Esophagus (tissue), 2 donors: Measurements from ENCODE around the gene CCIN. TPM values are rescaled to one million over a fixed set of nuclear protein-coding genes. Genes with fewer than 3 reads are reported as not detected.

Source experiments
- H3K27ac ChIP-seq, 2 donors: one replicate each; pipeline ENCODE4 v1.5.1; 2013; ENCODE audit warnings: low read depth in 2 of 2, mild to moderate bottlenecking in 2 of 2, inconsistent platforms in 1 of 2, low read length in 1 of 2, moderate library complexity in 1 of 2
- H3K27me3 ChIP-seq, 2 donors: one replicate each; pipeline ENCODE4 v1.6.1; 2013; ENCODE audit warnings: low read length in 2 of 2, control low read depth in 1 of 2, mild to moderate bottlenecking in 1 of 2; ENCODE audit not compliant: insufficient read depth in 2 of 2, control insufficient read depth in 1 of 2
- H3K36me3 ChIP-seq, 2 donors: one replicate each; pipeline ENCODE4 v1.6.1; 2013; ENCODE audit warnings: low read length in 1 of 2; ENCODE audit not compliant: control insufficient read depth in 2 of 2, insufficient read depth in 2 of 2
- H3K4me1 ChIP-seq, 2 donors: one replicate each; pipeline ENCODE4 v1.6.1; 2013; ENCODE audit warnings: low read length in 1 of 2; ENCODE audit not compliant: control insufficient read depth in 2 of 2, insufficient read depth in 2 of 2
- H3K4me3 ChIP-seq, 2 donors: one replicate each; pipeline ENCODE4 v1.5.1; 2013; ENCODE audit warnings: low read length in 2 of 2, mild to moderate bottlenecking in 2 of 2, low read depth in 1 of 2, moderate library complexity in 1 of 2
- H3K9me3 ChIP-seq, 2 donors: one replicate each; pipeline ENCODE4 v1.6.1; 2013; ENCODE audit warnings: mild to moderate bottlenecking in 2 of 2, low read depth in 1 of 2, low read length in 1 of 2, moderate library complexity in 1 of 2; ENCODE audit not compliant: control insufficient read depth in 2 of 2, insufficient read depth in 1 of 2
- WGBS, 2 donors: extraction: QIAGEN DNeasy Blood & Tissue Kit; methylation state at CpG; one replicate each; pipeline ENCODE4 v1.1.7; 2013; 5-methylcytosine and 5-hydroxymethylcytosine counted together
- polyA plus RNA-seq, 2 donors: library from polyadenylated mRNA; stranded (reverse); fragments of 200-250 nt; gene quantifications; one replicate each; pipeline ENCODE4 v1.2.3, GENCODE V29; 2013
- donor health status: healthy with polysubstance abuse.
- donor health status: Bipolar disorder and iron deficiency.

CCIN gene
- not detected for polyA plus RNA-seq

GRCh38 chr9:36169166-36169565 lies at the start of gene CCIN:
Gene CCIN, plus strand, starts transcription at chr9:36169388. Its CDS starts 115 bp downstream, at chr9:36169503.
- H3K27ac ChIP-seq = no peak within 1 kb of the TSS
- H3K27me3 ChIP-seq = no peaks in the 10 kb centered on the region
- no peak within 1 kb of the TSS for H3K4me3 ChIP-seq
- H3K4me1 ChIP-seq = no peaks in the 10 kb centered on the region
- no peaks in the 10 kb centered on the region for H3K9me3 ChIP-seq
- 88 to 92% methylated on average over 6 of the region's 6 CpGs for WGBS, 2 donors
- H3K36me3 ChIP-seq = no peaks in the 10 kb centered on the region

GRCh38 chr9:36119476-36119875 lies 49.7 kb upstream of the CCIN start:
- peaks cover 0 to 7% of the 10 kb centered on the region in 2 donors for H3K36me3 ChIP-seq
- no peak overlapping the region for H3K4me3 ChIP-seq
- no peaks in the 10 kb centered on the region for H3K4me1 ChIP-seq
- 71 to 77% methylated on average over 7 of the region's 7 CpGs for WGBS, 2 donors
- H3K27ac ChIP-seq = no peak overlapping the region
- no peaks in the 10 kb centered on the region for H3K9me3 ChIP-seq
- H3K27me3 ChIP-seq = no peaks in the 10 kb centered on the region

- H3K27ac ChIP-seq = no peak overlapping the region
- 78 to 82% methylated on average over 4 of the region's 4 CpGs for WGBS, 2 donors
- no peaks in the 10 kb centered on the region for H3K9me3 ChIP-seq
- H3K4me3 ChIP-seq = no peak overlapping the region
- H3K36me3 ChIP-seq = peaks cover 0 to 7% of the 10 kb centered on the region in 2 donors
- H3K4me1 ChIP-seq = no peaks in the 10 kb centered on the region
- no peaks in the 10 kb centered on the region for H3K27me3 ChIP-seq
These were observed 48.5 kb upstream of the CCIN start for GRCh38 chr9:36120705-36121104.

- Histone ChIP-seq H3K36me3 (peaks cover 0 to 7% of the 10 kb centered on the region in 2 donors), H3K4me3 (no peak overlapping the region), H3K27ac (no peak overlapping the region), H3K9me3 (no peaks in the 10 kb centered on the region), H3K27me3 (no peaks in the 10 kb centered on the region), H3K4me1 (no peaks in the 10 kb centered on the region)
- WGBS, 2 donors = 89 to 92% methylated on average over 7 of the region's 7 CpGs
These were observed 47.2 kb upstream of the CCIN start for GRCh38 chr9:36121971-36122370.

- Histone ChIP-seq H3K4me1 (no peaks in the 10 kb centered on the region), H3K9me3 (no peaks in the 10 kb centered on the region), H3K27ac (no peak overlapping the region), H3K27me3 (no peaks in the 10 kb centered on the region), H3K4me3 (no peak overlapping the region), H3K36me3 (peaks cover 0 to 5% of the 10 kb centered on the region in 2 donors)
- 94 to 98% methylated on average over 2 of the region's 2 CpGs for WGBS, 2 donors
These were observed 45.7 kb upstream of the CCIN start for GRCh38 chr9:36123515-36123914.

GRCh38 chr9:36125062-36125855 lies 43.9 kb upstream of the CCIN start:
- Histone ChIP-seq H3K4me1 (no peaks in the 10 kb centered on the region), H3K27me3 (no peaks in the 10 kb centered on the region), H3K36me3 (peaks cover 0 to 3% of the 10 kb centered on the region in 2 donors), H3K9me3 (no peaks in the 10 kb centered on the region), H3K4me3 (no peak overlapping the region), H3K27ac (no peak overlapping the region)
- WGBS, 2 donors = 81 to 83% methylated on average over 10 of the region's 10 CpGs

GRCh38 chr9:36126016-36126730 lies 43.0 kb upstream of the CCIN start:
- Histone ChIP-seq H3K36me3 (peaks cover 0 to 3% of the 10 kb centered on the region in 2 donors), H3K27me3 (no peaks in the 10 kb centered on the region), H3K4me3 (no peak overlapping the region), H3K4me1 (no peaks in the 10 kb centered on the region), H3K9me3 (no peaks in the 10 kb centered on the region), H3K27ac (no peak overlapping the region)
- 62 to 71% methylated on average over 7 of the region's 7 CpGs for WGBS, 2 donors

- 69 to 76% methylated on average over 5 of the region's 5 CpGs for WGBS, 2 donors
These were observed 41.4 kb upstream of the CCIN start for GRCh38 chr9:36127652-36128244.

GRCh38 chr9:36128349-36128748 lies 40.8 kb upstream of the CCIN start:
- no peaks in the 10 kb centered on the region for H3K27me3 ChIP-seq
- no peaks in the 10 kb centered on the region for H3K36me3 ChIP-seq
- 69 to 75% methylated on average over 8 of the region's 8 CpGs for WGBS, 2 donors
- H3K27ac ChIP-seq = no peak overlapping the region
- H3K4me1 ChIP-seq = no peaks in the 10 kb centered on the region
- H3K9me3 ChIP-seq = no peaks in the 10 kb centered on the region
- H3K4me3 ChIP-seq = no peak overlapping the region

More at GRCh38 chr9:36127652-36128244, 41.4 kb upstream of the CCIN start:
- H3K27me3 ChIP-seq = no peaks in the 10 kb centered on the region
- no peak overlapping the region for H3K27ac ChIP-seq
- H3K9me3 ChIP-seq = no peaks in the 10 kb centered on the region
- H3K4me1 ChIP-seq = no peaks in the 10 kb centered on the region
- peaks cover 0 to 2% of the 10 kb centered on the region in 2 donors for H3K36me3 ChIP-seq
- H3K4me3 ChIP-seq = no peak overlapping the region
